Chondrocyte (in vitro differentiated cells): ENCODE measurements around the gene NUDT3. TPM values are rescaled to one million over a fixed set of nuclear protein-coding genes. Genes with fewer than 3 reads are reported as not detected.

ENCODE experiments used
- DNase-seq: peaks from one replicate; pipeline ENCODE4 v3.0.0; 2021; ENCODE audit warnings: mixed read lengths, low spot score
- H3K27ac Mint-ChIP-seq: one replicate; pipeline ENCODE4 v1.8.0; 2021; ENCODE audit warnings: mild to moderate bottlenecking, moderate library complexity, mixed read lengths; ENCODE audit not compliant: unreplicated experiment
- H3K27me3 Mint-ChIP-seq: 2 replicates; pipeline ENCODE4 v1.8.0; 2021; ENCODE audit warnings: low read depth, mixed read lengths
- H3K36me3 Mint-ChIP-seq: 2 replicates; pipeline ENCODE4 v1.8.0; 2021; ENCODE audit warnings: low read depth, mixed read lengths
- H3K4me1 Mint-ChIP-seq: 2 replicates; pipeline ENCODE4 v1.8.0; 2021; ENCODE audit warnings: low read depth, mild to moderate bottlenecking, mixed read lengths
- H3K4me3 Mint-ChIP-seq: one replicate; pipeline ENCODE4 v1.8.0; 2021; ENCODE audit warnings: mild to moderate bottlenecking, moderate library complexity, mixed read lengths; ENCODE audit not compliant: unreplicated experiment
- H3K9me3 Mint-ChIP-seq: 2 replicates; pipeline ENCODE4 v1.8.0; 2021; ENCODE audit warnings: low read depth, mixed read lengths
- CTCF ChIP-seq: fragments of 200-600 bp; sonication (generic); IDR thresholded peaks from 2 replicates; pipeline ENCODE4 v1.5.0; 2021; ENCODE audit warnings: antibody characterized with exemption, mild to moderate bottlenecking, moderate library complexity
- total RNA-seq: library from RNA; stranded (reverse); gene quantifications from 3 replicates; pipeline ENCODE4 v1.2.1, GENCODE V29; 2021

Gene NUDT3
- total RNA-seq, 1 donor from 2014 or later = 22.0 TPM

- Mint-ChIP-seq H3K4me1 (peaks cover 38% of the 10 kb centered on the region), H3K27ac (no peak overlapping the region), H3K27me3 (no peaks in the 10 kb centered on the region), H3K4me3 (no peak overlapping the region), H3K36me3 (no peaks in the 10 kb centered on the region), H3K9me3 (no peaks in the 10 kb centered on the region)
- DNase-seq = no peak
- TF ChIP-seq CTCF = no peak
These were observed 5.9 kb downstream of the NUDT3 start for GRCh38 chr6:34386316-34387137.

- H3K4me1 Mint-ChIP-seq = peaks cover 38% of the 10 kb centered on the region
These were observed 6.7 kb downstream of the NUDT3 start for GRCh38 chr6:34385793-34386195.

GRCh38 chr6:34384321-34385153 lies 7.9 kb downstream of the NUDT3 start:
- peaks cover 38% of the 10 kb centered on the region for H3K4me1 Mint-ChIP-seq
- TF ChIP-seq CTCF = no peak

More at GRCh38 chr6:34385793-34386195, 6.7 kb downstream of the NUDT3 start:
- H3K27me3 Mint-ChIP-seq = no peaks in the 10 kb centered on the region
- DNase-seq = no peak
- H3K9me3 Mint-ChIP-seq = no peaks in the 10 kb centered on the region
- no peaks in the 10 kb centered on the region for H3K36me3 Mint-ChIP-seq
- no peak overlapping the region for H3K27ac Mint-ChIP-seq
- no peak overlapping the region for H3K4me3 Mint-ChIP-seq
- TF ChIP-seq CTCF = no peak

GRCh38 chr6:34383656-34384320 lies 8.7 kb downstream of the NUDT3 start:
- no peak for DNase-seq
- peaks cover 36% of the 10 kb centered on the region for H3K4me1 Mint-ChIP-seq
- no peak overlapping the region for H3K4me3 Mint-ChIP-seq
- no peaks in the 10 kb centered on the region for H3K27me3 Mint-ChIP-seq
- peak overlapping the region; percentile 86 for H3K27ac Mint-ChIP-seq
- no peaks in the 10 kb centered on the region for H3K9me3 Mint-ChIP-seq
- no peak for TF ChIP-seq CTCF
- no peaks in the 10 kb centered on the region for H3K36me3 Mint-ChIP-seq

More at GRCh38 chr6:34384321-34385153, 7.9 kb downstream of the NUDT3 start:
- no peaks in the 10 kb centered on the region for H3K27me3 Mint-ChIP-seq
- DNase-seq = no peak
- peak overlapping the region; percentile 62 for H3K27ac Mint-ChIP-seq
- H3K36me3 Mint-ChIP-seq = no peaks in the 10 kb centered on the region
- no peaks in the 10 kb centered on the region for H3K9me3 Mint-ChIP-seq
- no peak overlapping the region for H3K4me3 Mint-ChIP-seq

- Mint-ChIP-seq H3K27ac (peak overlapping the region; percentile 86), H3K4me3 (no peak overlapping the region), H3K27me3 (no peaks in the 10 kb centered on the region), H3K36me3 (no peaks in the 10 kb centered on the region), H3K9me3 (no peaks in the 10 kb centered on the region), H3K4me1 (peaks cover 41% of the 10 kb centered on the region)
- DNase-seq = no peak
- TF ChIP-seq CTCF = no peak
These were observed 9.3 kb downstream of the NUDT3 start for GRCh38 chr6:34383161-34383631.
